Measurements from ENCODE around the gene UXS1. TPM values are rescaled to one million over a fixed set of nuclear protein-coding genes. Genes with fewer than 3 reads are reported as not detected.

Gene UXS1
- total RNA-seq, 1 experiment from 2014 or later, result 46.3 TPM

DNA sequence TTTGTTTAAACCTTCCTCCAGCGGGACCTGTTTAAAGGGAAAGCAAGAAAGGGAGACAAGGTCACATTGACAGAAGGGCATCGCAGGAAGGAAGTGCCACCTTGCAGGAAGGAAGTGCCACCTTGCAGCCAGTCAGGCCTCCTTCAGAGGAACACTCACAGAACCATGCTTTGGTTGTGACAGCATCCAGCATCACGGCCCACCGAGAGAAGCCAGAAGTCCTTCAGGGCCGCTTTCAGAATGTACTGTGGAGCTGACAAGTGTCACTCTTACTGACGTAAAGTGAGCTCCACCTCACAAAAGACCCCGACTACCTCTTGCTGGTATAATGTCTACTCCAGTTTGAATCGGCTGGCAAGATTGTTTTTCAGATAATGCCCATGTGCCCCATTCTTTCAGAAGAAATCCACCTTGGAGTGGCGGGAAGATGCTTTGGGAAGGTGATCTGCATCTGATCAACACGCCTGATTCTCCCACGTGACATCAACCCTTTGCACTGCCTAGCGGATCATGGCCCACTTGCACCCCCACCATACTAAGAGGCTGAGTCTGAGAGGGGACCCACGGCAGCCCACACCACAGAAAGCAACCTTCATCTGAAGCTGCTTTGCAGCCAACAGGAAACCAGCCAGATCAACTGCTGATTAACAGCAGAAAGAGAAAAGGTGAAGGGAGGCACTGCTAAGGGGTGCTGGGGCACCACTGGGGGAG, 99.8 kb downstream of the UXS1 start:
- Histone ChIP-seq H3K14ac (ENCODE audit: insufficient read depth, low read length) (no peak overlapping the region), H3T11ph (ENCODE audit: low read length) (no peak overlapping the region)

More for the DNA sequence above, 99.8 kb downstream of the UXS1 start:
- Histone ChIP-seq H2BK5ac (ENCODE audit: insufficient read length, low read length) (no peak overlapping the region), H2AK5ac (ENCODE audit: insufficient read length, low read length) (no peak overlapping the region), H4K91ac (ENCODE audit: insufficient read length, low read depth, low read length) (no peak overlapping the region), H3K23me2 (ENCODE audit: insufficient read length, low read depth, low read length, poor library complexity, severe bottlenecking) (no peaks in the 10 kb centered on the region), H3K4me1 (ENCODE audit: insufficient read depth, low read length) (no peaks in the 10 kb centered on the region), H3K9me3 (ENCODE audit: control insufficient read depth, low read depth, low read length) (no peaks in the 10 kb centered on the region), H3K18ac (ENCODE audit: insufficient read length, low read depth, low read length) (no peak overlapping the region), H3K27me3 (ENCODE audit: insufficient read depth, low read length) (no peaks in the 10 kb centered on the region), H2BK20ac (ENCODE audit: low read depth, low read length, poor library complexity, severe bottlenecking) (no peak overlapping the region), H2BK15ac (ENCODE audit: low read depth, low read length) (no peak overlapping the region), H4K20me1 (ENCODE audit: control insufficient read depth, insufficient read depth, insufficient read length) (no peaks in the 10 kb centered on the region), H2BK120ac (ENCODE audit: low read depth, low read length, poor library complexity, severe bottlenecking) (no peak overlapping the region), H3K4me2 (ENCODE audit: insufficient read depth, insufficient read length, low read length) (no peak overlapping the region), H4K5ac (ENCODE audit: insufficient read length, low read depth, low read length) (no peak overlapping the region), H3K9ac (ENCODE audit: extremely low read depth, insufficient read length, low read length) (no peak overlapping the region), H2BK12ac (ENCODE audit: insufficient read length, low read depth, low read length) (no peak overlapping the region), H3K79me1 (ENCODE audit: insufficient read depth, low read depth, low read length, poor library complexity, severe bottlenecking) (no peaks in the 10 kb centered on the region), H3K27ac (ENCODE audit: insufficient read length, low read depth, low read length) (no peak overlapping the region), H3K23ac (ENCODE audit: insufficient read length, low read depth, low read length) (no peak overlapping the region), H2AFZ (ENCODE audit: low read length) (no peak overlapping the region), H4K8ac (replicated peaks; ENCODE audit: insufficient read length, low read depth, low read length) (no peak overlapping the region), H3K79me2 (ENCODE audit: insufficient read depth, low read length) (no peaks in the 10 kb centered on the region), H3K56ac (ENCODE audit: insufficient read length, low read depth, low read length) (no peak overlapping the region), H3K4ac (ENCODE audit: low read depth, low read length) (no peak overlapping the region)
- no peak overlapping the region for H3K4me3 Mint-ChIP-seq
- no peaks in the 10 kb centered on the region for H3K9me3 Mint-ChIP-seq
- H3K27me3 Mint-ChIP-seq (ENCODE audit: low read depth), result no peaks in the 10 kb centered on the region
- peaks cover 19 to 47% (median 37%) of the 10 kb centered on the region in 3 experiments; a peak in 6 of 7 replicates for H3K36me3 Mint-ChIP-seq (ENCODE audit: insufficient read depth in 1 of 3, low read depth in 3 of 3)
- no peak for DNase-seq
- WGBS (ENCODE audit: extremely low coverage, insufficient read length, low lambda C conversion rate), result no CpG with 5 or more reads among the region's 13 CpGs
- TF ChIP-seq, protein P1, sequence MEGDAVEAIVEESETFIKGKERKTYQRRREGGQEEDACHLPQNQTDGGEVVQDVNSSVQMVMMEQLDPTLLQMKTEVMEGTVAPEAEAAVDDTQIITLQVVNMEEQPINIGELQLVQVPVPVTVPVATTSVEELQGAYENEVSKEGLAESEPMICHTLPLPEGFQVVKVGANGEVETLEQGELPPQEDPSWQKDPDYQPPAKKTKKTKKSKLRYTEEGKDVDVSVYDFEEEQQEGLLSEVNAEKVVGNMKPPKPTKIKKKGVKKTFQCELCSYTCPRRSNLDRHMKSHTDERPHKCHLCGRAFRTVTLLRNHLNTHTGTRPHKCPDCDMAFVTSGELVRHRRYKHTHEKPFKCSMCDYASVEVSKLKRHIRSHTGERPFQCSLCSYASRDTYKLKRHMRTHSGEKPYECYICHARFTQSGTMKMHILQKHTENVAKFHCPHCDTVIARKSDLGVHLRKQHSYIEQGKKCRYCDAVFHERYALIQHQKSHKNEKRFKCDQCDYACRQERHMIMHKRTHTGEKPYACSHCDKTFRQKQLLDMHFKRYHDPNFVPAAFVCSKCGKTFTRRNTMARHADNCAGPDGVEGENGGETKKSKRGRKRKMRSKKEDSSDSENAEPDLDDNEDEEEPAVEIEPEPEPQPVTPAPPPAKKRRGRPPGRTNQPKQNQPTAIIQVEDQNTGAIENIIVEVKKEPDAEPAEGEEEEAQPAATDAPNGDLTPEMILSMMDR (conservative IDR thresholded peaks at IDR 0.05), result no peak
- H3K4me1 Mint-ChIP-seq, result peaks cover 4 to 7% of the 10 kb centered on the region in 2 experiments
- peak overlapping the region in 1 of 3 experiments; percentile 55; a peak in 1 of 7 replicates for H3K27ac Mint-ChIP-seq
